Astrocyte (in vitro differentiated cells and primary cell): ENCODE measurements around the gene SCN2B.

ENCODE experiments used
- CTCF ChIP-seq: IDR thresholded peaks from 2 replicates; pipeline ENCODE4 v1.5.1; 2011; ENCODE audit warnings: low read depth, mild to moderate bottlenecking, inconsistent platforms, low read length, moderate library complexity; ENCODE audit not compliant: insufficient read depth
- EZH2 ChIP-seq: IDR thresholded peaks from 2 replicates; pipeline ENCODE4 v1.6.1; 2012; ENCODE audit warnings: mild to moderate bottlenecking, low read length, inconsistent platforms; ENCODE audit not compliant: insufficient read depth

- TF ChIP-seq CTCF: no peak
- no peak for TF ChIP-seq EZH2
Measured at GRCh38 chr11:118223992-118224391, 47.6 kb upstream of the SCN2B start.
